SK-N-MC (cell line): ENCODE data around the gene SLC35F3.

ENCODE experiments used
- EZH2 ChIP-seq: fragments of 200-600 bp; sonication (generic); IDR thresholded peaks from one replicate; pipeline ENCODE4 v1.6.1; 2017; ENCODE audit warnings: antibody characterized with exemption
- FOXP2 ChIP-seq: optimal IDR thresholded peaks from 2 replicates; pipeline ENCODE3; 2011; ENCODE audit warnings: mild to moderate bottlenecking, moderate library complexity; ENCODE audit not compliant: insufficient read depth; ENCODE audit errors: extremely low read length, control extremely low read depth
- POLR2AphosphoS5 ChIP-seq: IDR thresholded peaks from 2 replicates; pipeline ENCODE4 v1.6.1; 2012; ENCODE audit warnings: mild to moderate bottlenecking, low read depth, low read length, borderline replicate concordance

- TF ChIP-seq POLR2AphosphoS5 (no peak), EZH2 (no peak), FOXP2 (no peak)
Observed at GRCh38 chr1:234327577-234328164, 423.2 kb downstream of the SLC35F3 start.
